HEK293 (cell line): ENCODE measurements around the gene CCDC158.

Experiments
- BCL11A ChIP-seq: fragments of 450-650 bp; formaldehyde crosslinking; IDR thresholded peaks from 2 replicates; pipeline ENCODE4 v1.5.1; 2016; ENCODE audit warnings: low read depth, missing biosample characterization, missing genetic modification characterization
- GLIS2 ChIP-seq: fragments of 450-650 bp; formaldehyde crosslinking; IDR thresholded peaks from 2 replicates; pipeline ENCODE4 v1.5.1; 2016; ENCODE audit warnings: missing biosample characterization, missing genetic modification characterization
- HOXC10 ChIP-seq: sonication (generic); formaldehyde crosslinking; IDR thresholded peaks from 2 replicates; pipeline ENCODE4 v1.8.1; 2023; ENCODE audit warnings: mild to moderate bottlenecking, missing genetic modification reagents
- SALL2 ChIP-seq: fragments of 450-650 bp; formaldehyde crosslinking; IDR thresholded peaks from 2 replicates; pipeline ENCODE4 v1.5.0; 2017; ENCODE audit warnings: missing biosample characterization, mild to moderate bottlenecking, missing genetic modification characterization, borderline replicate concordance
- YY1 ChIP-seq: fragments of 450-650 bp; formaldehyde crosslinking; IDR thresholded peaks from 2 replicates; pipeline ENCODE4 v1.5.1; 2018; ENCODE audit warnings: missing biosample characterization, missing genetic modification characterization
- ZFHX2 ChIP-seq: fragments of 450-650 bp; formaldehyde crosslinking; conservative IDR thresholded peaks from 2 replicates; pipeline ENCODE4 v1.5.1; 2016; ENCODE audit warnings: missing biosample characterization, missing genetic modification characterization
- ZNF514 ChIP-seq: fragments of 450-650 bp; formaldehyde crosslinking; IDR thresholded peaks from 2 replicates; pipeline ENCODE4 v1.5.1; 2016; ENCODE audit warnings: missing biosample characterization, missing genetic modification characterization
- ZNF600 ChIP-seq: fragments of 450-650 bp; formaldehyde crosslinking; IDR thresholded peaks from 2 replicates; pipeline ENCODE4 v1.5.1; 2016; ENCODE audit warnings: missing biosample characterization, missing genetic modification characterization
- TF ChIP-seq, protein P1 (sequence below): fragments of 450-650 bp; formaldehyde crosslinking; IDR thresholded peaks from 2 replicates; pipeline ENCODE4 v1.5.1; 2016; ENCODE audit warnings: missing biosample characterization, missing genetic modification characterization
- TF ChIP-seq, protein P2 (sequence below): fragments of 450-650 bp; formaldehyde crosslinking; IDR thresholded peaks from 2 replicates; pipeline ENCODE4 v1.5.1; 2016; ENCODE audit warnings: missing biosample characterization, missing genetic modification characterization
- TF ChIP-seq, protein P3 (sequence below): IDR thresholded peaks from 2 replicates; pipeline ENCODE4 v1.6.1; 2011; ENCODE audit warnings: mild to moderate bottlenecking, low read depth, low read length, borderline replicate concordance

DNA sequence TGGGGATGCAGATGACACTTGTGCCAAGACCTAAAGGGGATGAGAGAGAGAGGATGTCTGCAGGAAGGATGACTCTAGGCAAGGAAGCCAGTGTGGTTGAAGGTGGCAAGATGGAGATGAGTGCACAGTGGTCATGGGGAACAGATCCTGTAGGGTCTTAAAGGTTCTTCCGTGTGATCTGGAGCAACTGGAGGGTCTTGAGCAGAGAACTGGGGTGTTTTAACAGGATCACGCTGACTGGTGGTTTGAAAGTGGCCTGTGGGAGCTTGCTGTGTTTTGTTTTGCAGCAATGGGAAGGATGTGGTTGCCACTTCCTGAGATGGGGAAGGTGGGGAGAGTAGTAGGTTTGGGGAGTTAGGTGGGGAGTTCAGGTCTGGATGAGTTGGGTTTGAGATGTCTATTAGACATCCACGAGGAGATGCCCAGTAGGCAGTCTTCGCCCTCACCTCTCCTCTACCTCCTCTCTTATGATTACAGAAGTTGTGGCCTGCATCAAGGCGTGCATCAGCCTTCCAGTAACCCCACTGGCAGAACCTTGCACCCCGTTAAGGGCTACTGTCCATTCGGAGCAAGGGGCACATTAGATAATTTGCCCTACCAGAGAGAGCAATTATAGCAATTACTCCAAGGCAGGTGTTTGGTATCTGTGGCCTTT lies 115.8 kb downstream of the CCDC158 start:
- TF ChIP-seq, protein P1, sequence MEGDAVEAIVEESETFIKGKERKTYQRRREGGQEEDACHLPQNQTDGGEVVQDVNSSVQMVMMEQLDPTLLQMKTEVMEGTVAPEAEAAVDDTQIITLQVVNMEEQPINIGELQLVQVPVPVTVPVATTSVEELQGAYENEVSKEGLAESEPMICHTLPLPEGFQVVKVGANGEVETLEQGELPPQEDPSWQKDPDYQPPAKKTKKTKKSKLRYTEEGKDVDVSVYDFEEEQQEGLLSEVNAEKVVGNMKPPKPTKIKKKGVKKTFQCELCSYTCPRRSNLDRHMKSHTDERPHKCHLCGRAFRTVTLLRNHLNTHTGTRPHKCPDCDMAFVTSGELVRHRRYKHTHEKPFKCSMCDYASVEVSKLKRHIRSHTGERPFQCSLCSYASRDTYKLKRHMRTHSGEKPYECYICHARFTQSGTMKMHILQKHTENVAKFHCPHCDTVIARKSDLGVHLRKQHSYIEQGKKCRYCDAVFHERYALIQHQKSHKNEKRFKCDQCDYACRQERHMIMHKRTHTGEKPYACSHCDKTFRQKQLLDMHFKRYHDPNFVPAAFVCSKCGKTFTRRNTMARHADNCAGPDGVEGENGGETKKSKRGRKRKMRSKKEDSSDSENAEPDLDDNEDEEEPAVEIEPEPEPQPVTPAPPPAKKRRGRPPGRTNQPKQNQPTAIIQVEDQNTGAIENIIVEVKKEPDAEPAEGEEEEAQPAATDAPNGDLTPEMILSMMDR (tag by site-specific recombination): no peak
- TF ChIP-seq GLIS2 (no peak), SALL2 (tag by site-specific recombination) (no peak), ZNF514 (tag by site-specific recombination) (no peak), BCL11A (tag by site-specific recombination) (no peak), YY1 (tag by site-specific recombination) (no peak), ZNF600 (tag by site-specific recombination) (no peak), ZFHX2 (tag by site-specific recombination) (no peak), HOXC10 (CRISPR knock-in tag) (no peak)
- TF ChIP-seq, protein P2, sequence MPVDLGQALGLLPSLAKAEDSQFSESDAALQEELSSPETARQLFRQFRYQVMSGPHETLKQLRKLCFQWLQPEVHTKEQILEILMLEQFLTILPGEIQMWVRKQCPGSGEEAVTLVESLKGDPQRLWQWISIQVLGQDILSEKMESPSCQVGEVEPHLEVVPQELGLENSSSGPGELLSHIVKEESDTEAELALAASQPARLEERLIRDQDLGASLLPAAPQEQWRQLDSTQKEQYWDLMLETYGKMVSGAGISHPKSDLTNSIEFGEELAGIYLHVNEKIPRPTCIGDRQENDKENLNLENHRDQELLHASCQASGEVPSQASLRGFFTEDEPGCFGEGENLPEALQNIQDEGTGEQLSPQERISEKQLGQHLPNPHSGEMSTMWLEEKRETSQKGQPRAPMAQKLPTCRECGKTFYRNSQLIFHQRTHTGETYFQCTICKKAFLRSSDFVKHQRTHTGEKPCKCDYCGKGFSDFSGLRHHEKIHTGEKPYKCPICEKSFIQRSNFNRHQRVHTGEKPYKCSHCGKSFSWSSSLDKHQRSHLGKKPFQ: no peak
- TF ChIP-seq, protein P3, sequence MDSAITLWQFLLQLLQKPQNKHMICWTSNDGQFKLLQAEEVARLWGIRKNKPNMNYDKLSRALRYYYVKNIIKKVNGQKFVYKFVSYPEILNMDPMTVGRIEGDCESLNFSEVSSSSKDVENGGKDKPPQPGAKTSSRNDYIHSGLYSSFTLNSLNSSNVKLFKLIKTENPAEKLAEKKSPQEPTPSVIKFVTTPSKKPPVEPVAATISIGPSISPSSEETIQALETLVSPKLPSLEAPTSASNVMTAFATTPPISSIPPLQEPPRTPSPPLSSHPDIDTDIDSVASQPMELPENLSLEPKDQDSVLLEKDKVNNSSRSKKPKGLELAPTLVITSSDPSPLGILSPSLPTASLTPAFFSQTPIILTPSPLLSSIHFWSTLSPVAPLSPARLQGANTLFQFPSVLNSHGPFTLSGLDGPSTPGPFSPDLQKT: no peak
